ENCODE measurements around the gene ITGA3.

The ITGA3 gene

DNA sequence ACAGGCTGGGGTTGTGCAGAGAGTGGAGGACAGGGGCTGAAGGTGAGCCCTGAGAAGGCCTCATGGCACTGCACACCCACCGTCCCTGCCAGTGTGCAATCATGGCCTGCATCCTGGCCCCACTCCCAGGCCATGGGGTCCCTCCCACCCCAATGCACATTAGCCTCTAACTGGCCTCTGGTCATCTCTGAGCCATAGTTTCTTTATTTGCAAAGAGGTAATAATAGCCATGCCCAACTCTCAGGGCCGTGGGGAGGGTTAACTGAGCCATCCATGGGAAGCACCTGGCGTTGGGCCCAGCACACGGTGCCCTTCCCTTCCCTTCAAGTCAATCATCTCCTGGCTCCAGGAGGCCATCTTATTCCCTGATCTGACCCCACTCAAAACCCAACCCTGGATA, 10.8 kb upstream of the ITGA3 start:
- no peak for DNase-seq (ENCODE audit: low read depth)
- TF ChIP-seq, protein P1, sequence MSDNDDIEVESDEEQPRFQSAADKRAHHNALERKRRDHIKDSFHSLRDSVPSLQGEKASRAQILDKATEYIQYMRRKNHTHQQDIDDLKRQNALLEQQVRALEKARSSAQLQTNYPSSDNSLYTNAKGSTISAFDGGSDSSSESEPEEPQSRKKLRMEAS (IDR thresholded peaks at IDR 0.05; ENCODE audit: low read depth, low read length) = no peak
- TF ChIP-seq MYC (IDR thresholded peaks at IDR 0.05; ENCODE audit: low read depth, low read length) (no peak), POLR2A (IDR thresholded peaks at IDR 0.05; ENCODE audit: extremely low read depth, insufficient read length) (no peak)
- TF ChIP-seq, protein P2, sequence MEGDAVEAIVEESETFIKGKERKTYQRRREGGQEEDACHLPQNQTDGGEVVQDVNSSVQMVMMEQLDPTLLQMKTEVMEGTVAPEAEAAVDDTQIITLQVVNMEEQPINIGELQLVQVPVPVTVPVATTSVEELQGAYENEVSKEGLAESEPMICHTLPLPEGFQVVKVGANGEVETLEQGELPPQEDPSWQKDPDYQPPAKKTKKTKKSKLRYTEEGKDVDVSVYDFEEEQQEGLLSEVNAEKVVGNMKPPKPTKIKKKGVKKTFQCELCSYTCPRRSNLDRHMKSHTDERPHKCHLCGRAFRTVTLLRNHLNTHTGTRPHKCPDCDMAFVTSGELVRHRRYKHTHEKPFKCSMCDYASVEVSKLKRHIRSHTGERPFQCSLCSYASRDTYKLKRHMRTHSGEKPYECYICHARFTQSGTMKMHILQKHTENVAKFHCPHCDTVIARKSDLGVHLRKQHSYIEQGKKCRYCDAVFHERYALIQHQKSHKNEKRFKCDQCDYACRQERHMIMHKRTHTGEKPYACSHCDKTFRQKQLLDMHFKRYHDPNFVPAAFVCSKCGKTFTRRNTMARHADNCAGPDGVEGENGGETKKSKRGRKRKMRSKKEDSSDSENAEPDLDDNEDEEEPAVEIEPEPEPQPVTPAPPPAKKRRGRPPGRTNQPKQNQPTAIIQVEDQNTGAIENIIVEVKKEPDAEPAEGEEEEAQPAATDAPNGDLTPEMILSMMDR (IDR thresholded peaks at IDR 0.05; ENCODE audit: low read depth, low read length) = no peak
- no peak overlapping the region for H3K4me3 ChIP-seq (ENCODE audit: low read depth, low read length)

DNA sequence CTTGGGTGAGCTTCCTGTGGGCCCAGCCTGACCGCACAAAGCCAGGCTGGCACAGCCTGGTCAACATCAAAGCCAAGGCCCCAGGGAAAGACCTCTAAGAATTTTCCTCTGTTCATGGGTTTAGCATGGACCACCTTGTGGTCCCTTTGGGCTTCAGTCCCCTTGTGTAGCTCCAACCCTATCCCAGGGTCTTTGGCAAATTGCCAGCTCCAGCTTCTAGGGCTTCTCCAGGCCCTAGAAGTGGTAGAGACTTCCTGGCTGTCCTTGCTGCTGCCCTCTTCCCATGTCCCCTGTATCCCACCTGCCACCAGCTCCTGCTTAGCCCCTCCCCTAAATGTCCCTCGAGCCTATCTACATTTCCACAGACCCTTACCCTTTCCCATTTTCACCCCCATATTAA, 9.7 kb upstream of the ITGA3 start:
- DNase-seq (ENCODE audit: low read depth) = no peak

DNA sequence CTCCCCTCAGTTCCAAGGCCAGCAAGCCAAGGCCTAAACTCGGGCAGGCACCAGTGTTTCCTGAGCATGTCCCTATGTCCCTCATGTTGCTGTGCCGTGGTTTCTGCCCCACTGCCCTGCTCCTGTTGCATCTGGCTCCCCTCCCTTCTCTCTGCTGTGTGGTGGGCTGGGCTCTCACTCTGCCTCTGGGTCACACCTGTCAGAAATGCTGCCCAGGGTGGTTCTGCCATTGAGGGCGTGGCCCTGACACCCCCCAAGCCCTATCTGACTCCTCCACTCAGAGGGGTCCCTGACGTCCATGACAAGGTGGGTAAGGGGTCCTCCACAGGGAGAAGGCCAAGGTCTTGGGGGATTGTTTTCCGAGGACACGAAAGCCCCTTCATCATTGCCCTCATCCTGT, 9.2 kb upstream of the ITGA3 start:
- TF ChIP-seq, protein P2 (IDR thresholded peaks at IDR 0.05; ENCODE audit: low read depth, low read length) = no peak
- H3K4me3 ChIP-seq (ENCODE audit: low read depth, low read length) = no peak overlapping the region
- DNase-seq (ENCODE audit: low read depth) = no peak

More for the DNA sequence above, 9.7 kb upstream of the ITGA3 start:
- TF ChIP-seq, protein P2 (IDR thresholded peaks at IDR 0.05; ENCODE audit: low read depth, low read length) = no peak
- no peak for TF ChIP-seq POLR2A (IDR thresholded peaks at IDR 0.05; ENCODE audit: extremely low read depth, insufficient read length)
- no peak for TF ChIP-seq MYC (IDR thresholded peaks at IDR 0.05; ENCODE audit: low read depth, low read length)
- TF ChIP-seq, protein P1 (IDR thresholded peaks at IDR 0.05; ENCODE audit: low read depth, low read length) = no peak
- H3K4me3 ChIP-seq (ENCODE audit: low read depth, low read length) = no peak overlapping the region

DNA sequence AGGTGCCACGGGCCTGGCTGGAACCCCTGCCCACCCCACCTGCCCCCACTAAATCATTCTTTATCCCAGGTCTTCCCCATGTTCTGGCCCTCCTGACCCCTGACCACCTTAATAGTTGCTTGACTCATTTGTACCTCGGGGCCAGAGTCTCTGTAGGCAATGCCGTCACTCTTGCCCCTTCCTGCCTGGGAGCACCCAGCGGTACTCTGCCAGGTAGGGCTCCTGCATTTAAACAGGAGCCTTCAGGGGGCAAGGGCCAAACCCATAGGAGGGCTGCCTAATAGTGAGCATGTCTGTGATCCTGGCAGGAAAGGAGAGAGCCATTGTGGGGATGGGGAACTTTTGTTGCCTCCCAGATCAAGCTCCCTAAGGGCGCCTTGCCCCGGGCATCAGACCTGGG, 8.8 kb upstream of the ITGA3 start:
- no peak for TF ChIP-seq MYC (IDR thresholded peaks at IDR 0.05; ENCODE audit: low read depth, low read length)
- TF ChIP-seq, protein P2 (IDR thresholded peaks at IDR 0.05; ENCODE audit: low read depth, low read length) = no peak
- TF ChIP-seq POLR2A (IDR thresholded peaks at IDR 0.05; ENCODE audit: extremely low read depth, insufficient read length) = no peak
- TF ChIP-seq, protein P1 (IDR thresholded peaks at IDR 0.05; ENCODE audit: low read depth, low read length) = no peak
- no peak for DNase-seq (ENCODE audit: low read depth)
- no peak overlapping the region for H3K4me3 ChIP-seq (ENCODE audit: low read depth, low read length)

DNA sequence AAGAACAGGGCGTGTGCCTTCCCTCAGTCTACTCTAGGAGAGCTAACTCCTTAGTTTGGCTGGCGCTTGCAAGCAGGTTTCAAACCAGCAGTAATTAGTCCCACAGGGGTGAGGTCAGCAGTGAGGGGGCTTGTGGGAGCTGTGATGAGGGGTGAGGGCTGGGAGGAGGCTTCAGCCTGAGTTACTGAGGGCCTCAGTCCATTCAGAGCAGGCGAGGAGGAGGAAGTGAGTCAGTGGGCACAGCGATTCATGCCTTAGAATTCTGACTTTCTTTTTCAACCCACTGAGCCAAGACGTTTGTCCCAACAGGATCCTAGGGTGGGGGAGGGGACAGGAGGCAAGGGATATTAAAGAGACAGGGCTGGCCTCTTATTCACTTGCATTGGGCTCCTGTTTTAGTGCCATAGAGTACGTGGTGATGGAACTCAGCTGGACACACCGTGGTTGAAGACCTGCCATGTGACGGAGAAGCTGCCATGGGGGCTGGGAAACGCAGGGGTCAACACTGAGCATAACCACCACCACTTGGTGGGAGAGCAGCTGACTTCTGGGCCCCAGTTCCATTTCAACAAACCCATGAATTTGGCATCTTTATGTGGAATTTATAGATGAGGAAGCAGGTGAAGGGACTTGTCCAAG, 8.3 kb upstream of the ITGA3 start:
- TF ChIP-seq POLR2A (IDR thresholded peaks at IDR 0.05; ENCODE audit: extremely low read depth, insufficient read length) (no peak), MYC (IDR thresholded peaks at IDR 0.05; ENCODE audit: low read depth, low read length) (peak; percentile 52; the same call in 1 of the 2 replicates)
- TF ChIP-seq, protein P1 (IDR thresholded peaks at IDR 0.05; ENCODE audit: low read depth, low read length) = no peak
- TF ChIP-seq, protein P2 (IDR thresholded peaks at IDR 0.05; ENCODE audit: low read depth, low read length) = no peak
- no peak overlapping the region for H3K4me3 ChIP-seq (ENCODE audit: low read depth, low read length)
- peak; percentile 88 for DNase-seq (ENCODE audit: low read depth)

Measured in NB4 (cell line).